A673 (cell line): ENCODE measurements around the gene TRPM1. TPM values are rescaled to one million over a fixed set of nuclear protein-coding genes. Genes with fewer than 3 reads are reported as not detected.

Experiments used
- BruUV-seq: library from RNA; stranded (reverse); fragments of 400-500 nt; replicated peaks from 2 replicates; lab custom pipeline; 2021; lab: Mats Ljungman, UMichigan
- CTCF ChIA-PET: fragments of 300-600 bp; sonication (Branson Sonifier 250); formaldehyde crosslinking; loops from one replicate; lab custom pipeline; 2022; ENCODE audit warnings: antibody characterized with exemption; lab: Charles Lee
- POLR2A ChIA-PET: fragments of 300-600 bp; sonication (Branson Sonifier 250); formaldehyde crosslinking; loops from one replicate; lab custom pipeline; 2022; ENCODE audit warnings: antibody characterized with exemption; ENCODE audit not compliant: low non-redundant PET; lab: Charles Lee
- DNase-seq: peaks from one replicate; pipeline ENCODE4 v3.0.0-alpha.2; 2015; ENCODE audit warnings: low spot score
- H3K27ac ChIP-seq: fragments of 200-600 bp; sonication (generic); 2 replicates; pipeline ENCODE4 v1.5.1; 2016; ENCODE audit warnings: mixed run types, low read depth, mild to moderate bottlenecking, mixed read lengths, antibody characterized with exemption, low read length; ENCODE audit not compliant: poor library complexity, severe bottlenecking
- H3K27me3 ChIP-seq: fragments of 200-600 bp; sonication (generic); replicated peaks from 2 replicates; pipeline ENCODE4 v1.6.1; 2017; ENCODE audit warnings: mixed run types, low read depth, mild to moderate bottlenecking, mixed read lengths, antibody characterized with exemption, low read length; ENCODE audit not compliant: insufficient read depth, poor library complexity
- H3K36me3 ChIP-seq: fragments of 200-600 bp; sonication (generic); 2 replicates; pipeline ENCODE4 v1.6.1; 2016; ENCODE audit warnings: mixed run types, mild to moderate bottlenecking, mixed read lengths, antibody characterized with exemption, low read length; ENCODE audit not compliant: insufficient read depth, poor library complexity, severe bottlenecking
- H3K4me1 ChIP-seq: fragments of 200-600 bp; sonication (generic); 2 replicates; pipeline ENCODE4 v1.6.1; 2017; ENCODE audit warnings: mixed run types, mild to moderate bottlenecking, mixed read lengths, antibody characterized with exemption, low read length; ENCODE audit not compliant: insufficient read depth, poor library complexity, severe bottlenecking
- H3K4me3 ChIP-seq: fragments of 200-600 bp; sonication (generic); 2 replicates; pipeline ENCODE4 v1.5.1; 2016; ENCODE audit warnings: low read depth, mixed run types, mild to moderate bottlenecking, mixed read lengths, low read length; ENCODE audit not compliant: poor library complexity, severe bottlenecking
- H3K9me3 ChIP-seq: fragments of 200-600 bp; sonication (generic); 2 replicates; pipeline ENCODE4 v1.6.1; 2016; ENCODE audit warnings: mixed run types, low read depth, mild to moderate bottlenecking, mixed read lengths, antibody characterized with exemption, low read length; ENCODE audit not compliant: poor library complexity, severe bottlenecking
- EZH2 ChIP-seq: fragments of 200-600 bp; sonication (generic); IDR thresholded peaks from 2 replicates; pipeline ENCODE4 v1.6.1; 2017; ENCODE audit warnings: borderline replicate concordance, low read depth, mild to moderate bottlenecking, mixed read lengths, antibody characterized with exemption, low read length; ENCODE audit not compliant: poor library complexity, severe bottlenecking
- intact Hi-C: fragments of 100-400 bp; cut with micrococcal nuclease; formaldehyde crosslinking; loops from one replicate; pipeline ENCODE4 v1.10.0; 2022; ENCODE audit not compliant: unreplicated experiment
- total RNA-seq: library from RNA; stranded (reverse); gene quantifications from 2 replicates; pipeline ENCODE4 v1.2.3, GENCODE V29; 2021
- TF ChIP-seq, protein P1 (sequence below): fragments of 300-800, 200-600 bp; sonication (generic); conservative IDR thresholded peaks from 2 replicates; pipeline ENCODE4 v1.5.1; 2017; ENCODE audit warnings: low read depth, mild to moderate bottlenecking, antibody characterized with exemption, low read length, moderate library complexity, mixed read lengths

TRPM1 gene
- total RNA-seq, 1 experiment from 2014 or later = not detected

DNA sequence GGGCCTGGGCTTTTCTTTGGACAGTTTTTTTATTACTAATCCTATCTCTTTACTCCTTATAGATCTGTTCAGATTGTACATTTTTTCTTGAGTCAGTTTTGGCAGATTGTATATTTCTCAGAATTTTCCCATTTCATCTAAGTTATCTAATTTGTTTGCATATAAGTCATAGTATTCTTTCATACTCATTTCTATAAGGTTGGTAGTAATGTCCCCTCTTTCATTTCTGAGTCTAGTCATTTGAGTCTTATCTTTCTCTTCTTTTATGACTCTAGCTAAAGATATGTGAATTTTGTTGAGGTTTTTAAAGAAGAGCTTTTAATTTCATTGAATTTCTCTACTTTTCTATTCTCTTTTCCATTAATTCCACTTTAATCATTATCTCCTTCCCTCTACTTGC, 27.2 kb downstream of the TRPM1 start:
- no peaks in the 10 kb centered on the region for H3K9me3 ChIP-seq
- H3K36me3 ChIP-seq = no peaks in the 10 kb centered on the region
- no peak overlapping the region for H3K27ac ChIP-seq
- no peak for DNase-seq
- H3K4me3 ChIP-seq = no peak overlapping the region
- intact Hi-C loops = no loop called here
- H3K4me1 ChIP-seq = no peaks in the 10 kb centered on the region
- TF ChIP-seq, protein P1, sequence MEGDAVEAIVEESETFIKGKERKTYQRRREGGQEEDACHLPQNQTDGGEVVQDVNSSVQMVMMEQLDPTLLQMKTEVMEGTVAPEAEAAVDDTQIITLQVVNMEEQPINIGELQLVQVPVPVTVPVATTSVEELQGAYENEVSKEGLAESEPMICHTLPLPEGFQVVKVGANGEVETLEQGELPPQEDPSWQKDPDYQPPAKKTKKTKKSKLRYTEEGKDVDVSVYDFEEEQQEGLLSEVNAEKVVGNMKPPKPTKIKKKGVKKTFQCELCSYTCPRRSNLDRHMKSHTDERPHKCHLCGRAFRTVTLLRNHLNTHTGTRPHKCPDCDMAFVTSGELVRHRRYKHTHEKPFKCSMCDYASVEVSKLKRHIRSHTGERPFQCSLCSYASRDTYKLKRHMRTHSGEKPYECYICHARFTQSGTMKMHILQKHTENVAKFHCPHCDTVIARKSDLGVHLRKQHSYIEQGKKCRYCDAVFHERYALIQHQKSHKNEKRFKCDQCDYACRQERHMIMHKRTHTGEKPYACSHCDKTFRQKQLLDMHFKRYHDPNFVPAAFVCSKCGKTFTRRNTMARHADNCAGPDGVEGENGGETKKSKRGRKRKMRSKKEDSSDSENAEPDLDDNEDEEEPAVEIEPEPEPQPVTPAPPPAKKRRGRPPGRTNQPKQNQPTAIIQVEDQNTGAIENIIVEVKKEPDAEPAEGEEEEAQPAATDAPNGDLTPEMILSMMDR = no peak
- TF ChIP-seq EZH2 = no peak
- peaks cover 3% of the 10 kb centered on the region for H3K27me3 ChIP-seq
- BruUV-seq = no TSS peak
- POLR2A ChIA-PET = no interaction called here
- CTCF ChIA-PET = no interaction called here

DNA sequence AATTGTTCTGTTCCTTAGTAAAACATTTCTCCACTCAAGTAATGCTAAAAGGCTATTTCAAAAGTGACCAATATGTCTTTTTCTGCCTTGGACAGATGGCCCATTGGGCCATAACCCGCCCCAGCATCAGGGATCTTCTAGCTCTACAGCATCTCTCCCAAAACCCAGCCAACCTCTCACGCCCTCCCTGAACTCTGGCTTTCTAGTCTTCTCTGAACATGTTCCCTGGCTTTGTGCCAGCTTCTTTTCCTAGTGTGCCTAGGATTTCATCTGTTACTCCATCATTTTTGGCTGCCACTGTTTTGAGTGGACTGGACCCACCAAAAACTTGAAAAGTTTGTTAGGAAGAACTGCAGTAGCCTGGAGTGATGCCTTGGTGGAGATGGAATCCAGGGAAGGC, 30.7 kb downstream of the TRPM1 start:
- H3K36me3 ChIP-seq = no peaks in the 10 kb centered on the region
- peaks cover 3% of the 10 kb centered on the region for H3K27me3 ChIP-seq
- no peak overlapping the region for H3K4me3 ChIP-seq
- no peak for DNase-seq
- no peaks in the 10 kb centered on the region for H3K9me3 ChIP-seq
- no peak for TF ChIP-seq EZH2
- TF ChIP-seq, protein P1 = no peak
- no peak overlapping the region for H3K27ac ChIP-seq
- intact Hi-C loops = no loop called here
- no peaks in the 10 kb centered on the region for H3K4me1 ChIP-seq
- BruUV-seq = no TSS peak
- POLR2A ChIA-PET = no interaction called here
- CTCF ChIA-PET = interaction anchor here (0.8 kb wide), 1 partner anchor 71 kb away, joined by 3 read pairs; no protein-coding TSS in a partner anchor

GRCh38 chr15:31069360-31070000, 32.0 kb downstream of the TRPM1 start:
- Histone ChIP-seq H3K27me3 (peaks cover 3% of the 10 kb centered on the region), H3K27ac (no peak overlapping the region), H3K4me1 (no peaks in the 10 kb centered on the region), H3K4me3 (no peak overlapping the region), H3K9me3 (no peaks in the 10 kb centered on the region), H3K36me3 (no peaks in the 10 kb centered on the region)
- ChIA-PET CTCF (no interaction called here), POLR2A (no interaction called here)
- intact Hi-C loops = no loop called here
- DNase-seq = no peak
- no TSS peak for BruUV-seq
- TF ChIP-seq, protein P1 = no peak
- TF ChIP-seq EZH2 = no peak
